Ectodermal cell (in vitro differentiated cells): ENCODE data around the gene TMEM163.

Experiments
- H3K27ac ChIP-seq: 2 replicates; pipeline ENCODE4 v1.7.0; 2013; ENCODE audit warnings: mild to moderate bottlenecking, low read depth, low read length; ENCODE audit not compliant: insufficient read depth, poor library complexity, severe bottlenecking
- H3K27me3 ChIP-seq: 2 replicates; pipeline ENCODE4 v1.7.0; 2013; ENCODE audit warnings: mild to moderate bottlenecking, low read length; ENCODE audit not compliant: insufficient read depth, control insufficient read depth, poor library complexity, severe bottlenecking
- H3K36me3 ChIP-seq: one replicate; pipeline ENCODE4 v1.7.0; 2013; ENCODE audit warnings: low read length; ENCODE audit not compliant: control insufficient read depth, insufficient read depth
- H3K4me1 ChIP-seq: one replicate; pipeline ENCODE4 v1.7.0; 2013; ENCODE audit warnings: low read length; ENCODE audit not compliant: control insufficient read depth, insufficient read depth
- H3K4me3 ChIP-seq: 2 replicates; pipeline ENCODE4 v1.7.0; 2013; ENCODE audit warnings: low read depth, low read length, control low read depth; ENCODE audit not compliant: insufficient read depth
- H3K9me3 ChIP-seq: 2 replicates; pipeline ENCODE4 v1.7.0; 2013; ENCODE audit warnings: mild to moderate bottlenecking, low read length, moderate library complexity; ENCODE audit not compliant: control insufficient read depth
- WGBS, 2 experiments: methylation state at CpG; one replicate each; pipeline ENCODE4 v1.1.7; 2013; ENCODE audit warnings: missing lambda C conversion rate in 2 of 2; 5-methylcytosine and 5-hydroxymethylcytosine counted together

TMEM163 gene

DNA sequence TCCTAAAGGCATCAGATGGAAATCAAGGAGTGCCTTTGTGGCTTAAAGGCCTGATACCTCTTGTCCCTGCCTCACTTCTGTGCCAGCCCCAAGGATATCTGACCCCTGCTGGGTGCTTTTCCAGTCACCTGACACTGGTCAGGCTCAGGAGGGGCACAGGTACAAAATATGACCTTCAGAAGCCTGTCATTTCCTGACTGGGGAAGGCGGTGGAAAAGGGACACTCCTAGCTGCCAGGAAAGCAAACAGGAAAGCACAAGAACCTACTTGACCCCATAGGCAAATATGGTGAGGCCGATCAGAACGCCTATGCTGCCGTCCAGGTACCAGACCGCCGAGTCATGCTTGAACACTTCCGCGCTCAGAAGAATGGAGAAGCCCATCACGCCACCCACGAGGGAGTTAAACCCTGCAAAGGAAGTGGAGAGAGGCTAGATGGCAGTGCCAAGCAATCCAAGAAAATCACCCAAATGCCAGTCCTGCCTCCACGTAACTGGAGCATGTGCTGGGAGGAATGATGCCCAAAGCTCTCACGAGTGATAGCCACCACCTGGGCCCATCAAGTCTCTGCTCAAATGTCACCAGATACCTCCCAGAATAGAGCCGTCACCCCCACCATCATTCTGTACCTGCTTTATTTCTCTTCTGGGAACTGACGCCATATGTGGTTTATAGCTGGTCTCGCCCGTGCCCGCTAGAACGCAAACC, 260.9 kb downstream of the TMEM163 start:
- Histone ChIP-seq H3K9me3 (no peaks in the 10 kb centered on the region), H3K4me3 (no peak overlapping the region), H3K4me1 (peaks cover 5% of the 10 kb centered on the region), H3K36me3 (no peaks in the 10 kb centered on the region), H3K27me3 (no peaks in the 10 kb centered on the region), H3K27ac (no peak overlapping the region)
- WGBS, 2 experiments, result 96% methylated on average over 18 of the region's 18 CpGs

DNA sequence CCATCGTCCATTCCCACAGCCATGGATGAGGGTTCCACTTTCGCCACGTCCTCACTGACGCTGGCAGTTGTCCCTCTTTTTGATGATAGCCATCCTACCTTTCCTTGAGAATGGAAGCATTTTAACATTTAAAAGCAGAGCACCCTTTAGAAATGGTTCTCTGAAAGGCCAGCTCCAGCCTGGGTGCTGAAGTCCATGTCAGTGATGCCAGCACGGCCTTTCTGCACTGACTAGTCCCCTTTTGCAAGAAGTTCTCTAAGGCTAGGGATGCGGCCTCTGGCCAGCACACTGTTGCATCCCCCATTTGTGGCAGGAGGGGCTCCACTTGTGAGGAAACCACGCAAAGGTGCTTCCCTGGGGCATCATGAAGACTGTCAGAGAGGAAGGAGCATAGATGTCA, 261.4 kb downstream of the TMEM163 start:
- peaks cover 5% of the 10 kb centered on the region for H3K4me1 ChIP-seq
- no peak overlapping the region for H3K27ac ChIP-seq
- no peaks in the 10 kb centered on the region for H3K36me3 ChIP-seq
- no peak overlapping the region for H3K4me3 ChIP-seq
- H3K27me3 ChIP-seq, result no peaks in the 10 kb centered on the region
- WGBS, 2 experiments, result 93 to 94% methylated on average over 7 of the region's 7 CpGs
- H3K9me3 ChIP-seq, result no peaks in the 10 kb centered on the region

DNA sequence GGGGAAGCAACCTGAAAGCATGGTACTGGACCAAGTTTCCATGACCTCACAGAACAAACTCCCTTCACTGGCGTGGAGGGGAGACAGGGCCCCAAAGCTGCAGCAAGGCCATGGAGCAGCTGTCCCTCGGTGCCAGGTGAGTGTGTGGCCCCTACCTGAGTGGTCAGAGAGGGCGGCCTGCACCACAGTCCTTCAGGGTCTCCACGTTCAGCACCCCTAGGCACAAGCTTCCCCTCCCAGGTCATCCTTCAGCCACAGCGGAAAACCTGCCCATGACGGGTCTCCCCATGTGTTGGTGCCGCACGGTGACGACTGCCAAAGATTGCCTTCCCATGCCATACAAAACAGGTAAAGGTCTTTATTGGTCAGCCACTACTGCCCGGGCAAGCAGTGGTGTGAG, 263.4 kb downstream of the TMEM163 start:
- no peaks in the 10 kb centered on the region for H3K4me1 ChIP-seq
- WGBS, 2 experiments, result 95 to 96% methylated on average over 10 of the region's 10 CpGs
- no peaks in the 10 kb centered on the region for H3K36me3 ChIP-seq
- H3K27ac ChIP-seq, result no peak overlapping the region
- no peak overlapping the region for H3K4me3 ChIP-seq
- no peaks in the 10 kb centered on the region for H3K27me3 ChIP-seq
- H3K9me3 ChIP-seq, result no peaks in the 10 kb centered on the region

DNA sequence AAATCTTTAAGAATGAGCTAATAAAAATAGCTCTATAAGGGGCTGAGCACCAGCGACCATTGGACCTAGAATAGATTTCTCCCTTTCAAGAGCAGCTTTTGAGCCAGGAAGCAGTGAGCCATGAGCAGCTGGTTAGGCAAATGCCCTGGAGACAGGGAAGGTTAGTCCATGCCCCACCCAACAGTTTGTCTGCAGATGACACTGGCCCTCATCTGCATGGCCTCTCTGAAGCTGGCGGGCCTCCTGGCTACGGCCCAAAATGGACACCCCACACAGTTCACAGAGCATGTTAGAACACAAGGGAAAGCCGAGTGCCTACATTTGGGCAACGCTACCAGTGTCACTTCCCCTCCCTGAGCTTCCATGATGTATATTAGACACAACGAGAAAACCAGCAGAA, 263.9 kb downstream of the TMEM163 start:
- WGBS, 2 experiments, result 90 to 93% methylated on average over 6 of the region's 6 CpGs
- Histone ChIP-seq H3K9me3 (no peaks in the 10 kb centered on the region), H3K27ac (no peak overlapping the region), H3K4me3 (no peak overlapping the region), H3K4me1 (no peaks in the 10 kb centered on the region), H3K36me3 (no peaks in the 10 kb centered on the region), H3K27me3 (no peaks in the 10 kb centered on the region)

DNA sequence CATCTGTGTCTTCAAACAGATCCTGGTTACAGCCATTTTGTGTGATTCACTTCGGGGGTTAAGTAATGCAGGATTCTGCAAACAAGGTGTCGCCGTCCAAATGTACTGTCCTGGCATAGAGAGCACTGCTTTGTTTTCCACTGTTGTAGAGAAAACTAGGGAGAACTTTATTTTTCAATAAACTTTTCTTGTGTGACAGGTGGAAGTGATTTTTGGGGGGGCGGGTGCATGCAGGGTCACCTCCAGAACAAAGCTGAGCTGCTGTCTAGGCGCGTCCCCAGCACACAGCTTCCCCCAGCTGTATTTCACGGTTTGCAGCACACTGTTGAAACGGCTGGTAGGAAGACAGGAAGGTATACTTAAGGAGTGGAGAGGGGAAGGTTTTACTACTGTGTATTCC, 264.4 kb downstream of the TMEM163 start:
- Histone ChIP-seq H3K4me1 (no peaks in the 10 kb centered on the region), H3K9me3 (no peaks in the 10 kb centered on the region), H3K27ac (no peak overlapping the region), H3K27me3 (no peaks in the 10 kb centered on the region), H3K4me3 (no peak overlapping the region), H3K36me3 (no peaks in the 10 kb centered on the region)
- WGBS, 2 experiments, result 91 to 92% methylated on average over 7 to 8 of the region's 8 CpGs

DNA sequence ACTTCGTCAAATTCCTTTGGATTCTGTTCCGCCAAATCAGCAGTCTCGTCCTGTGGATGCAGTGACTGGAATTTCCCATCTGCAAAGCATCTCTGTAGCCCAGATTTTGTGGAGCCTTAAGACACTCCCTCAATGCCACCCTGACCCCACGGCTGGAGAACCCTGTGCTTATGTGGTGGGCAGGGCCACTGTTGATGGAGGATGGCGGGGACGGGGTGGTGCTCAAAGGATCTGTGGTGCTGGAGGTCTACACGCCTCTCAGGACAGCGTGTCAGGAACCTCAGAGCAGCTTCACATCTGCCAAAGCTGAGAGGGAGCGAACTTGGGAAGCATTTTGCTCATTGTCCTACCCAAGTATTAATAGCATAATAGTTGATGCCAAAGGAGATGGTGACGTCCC, 264.8 kb downstream of the TMEM163 start:
- Histone ChIP-seq H3K36me3 (no peaks in the 10 kb centered on the region), H3K4me3 (no peak overlapping the region), H3K27ac (no peak overlapping the region), H3K9me3 (no peaks in the 10 kb centered on the region), H3K4me1 (no peaks in the 10 kb centered on the region), H3K27me3 (no peaks in the 10 kb centered on the region)
- WGBS, 2 experiments, result 87 to 88% methylated on average over 10 of the region's 10 CpGs

DNA sequence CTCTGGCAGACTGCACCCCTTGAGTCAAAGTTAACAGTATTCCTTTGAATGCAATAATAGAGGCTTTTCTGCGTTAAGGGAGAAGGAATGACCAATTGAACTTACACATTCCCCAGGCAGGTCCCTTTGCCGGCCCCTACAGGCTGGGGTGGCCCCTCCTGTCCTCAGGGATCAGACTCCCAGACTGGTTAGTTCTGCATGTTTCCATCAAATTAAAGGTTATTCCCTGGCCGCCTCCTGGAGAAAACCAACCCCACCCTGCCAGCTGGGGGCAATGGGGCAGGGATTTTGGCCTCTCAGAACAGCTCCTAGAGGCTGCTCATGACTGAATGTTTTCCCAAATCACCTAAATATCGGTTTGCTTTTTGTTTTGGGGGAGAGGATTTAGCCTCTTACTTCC, 265.3 kb downstream of the TMEM163 start:
- Histone ChIP-seq H3K9me3 (no peaks in the 10 kb centered on the region), H3K27ac (no peak overlapping the region), H3K4me3 (no peak overlapping the region), H3K4me1 (no peaks in the 10 kb centered on the region), H3K36me3 (no peaks in the 10 kb centered on the region), H3K27me3 (no peaks in the 10 kb centered on the region)
- 88 to 90% methylated on average over 3 to 4 of the region's 4 CpGs for WGBS, 2 experiments

DNA sequence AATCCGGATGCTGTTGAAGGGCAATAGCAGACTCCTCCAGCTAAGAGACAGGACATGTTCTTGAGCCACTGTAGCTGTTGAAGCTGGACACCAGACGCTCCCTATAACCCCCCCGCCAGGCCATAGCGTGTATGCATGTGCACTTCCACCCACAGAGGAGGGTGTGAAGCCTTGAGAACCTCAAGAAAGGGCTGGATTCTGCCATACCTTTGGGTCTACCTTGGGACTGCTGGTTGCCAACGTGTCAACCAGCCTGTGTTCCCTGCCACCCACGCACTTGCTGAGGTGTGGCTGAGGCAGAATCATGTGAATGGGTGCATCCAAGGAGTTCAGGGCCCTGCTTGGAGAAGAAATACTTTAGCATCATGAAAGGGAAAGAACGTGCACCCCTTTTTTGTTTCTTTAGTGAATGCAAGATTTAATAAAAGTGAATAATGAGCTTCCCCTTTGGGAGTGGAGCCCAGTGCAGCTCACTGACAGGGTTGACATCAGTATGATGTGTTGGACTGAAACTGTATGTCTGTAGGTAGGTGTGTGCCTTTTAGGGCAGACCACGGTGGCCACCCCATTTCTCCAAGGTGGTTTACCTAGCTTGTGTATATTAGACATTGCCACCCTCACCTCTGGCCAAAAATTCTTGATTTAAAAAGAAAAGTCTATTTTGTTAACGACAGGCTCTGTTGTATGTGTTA, 266.6 kb downstream of the TMEM163 start:
- Histone ChIP-seq H3K9me3 (no peaks in the 10 kb centered on the region), H3K27ac (no peak overlapping the region), H3K27me3 (no peaks in the 10 kb centered on the region), H3K4me1 (no peaks in the 10 kb centered on the region), H3K4me3 (no peak overlapping the region), H3K36me3 (no peaks in the 10 kb centered on the region)
- WGBS, 2 experiments, result 93 to 94% methylated on average over 8 to 9 of the region's 9 CpGs

DNA sequence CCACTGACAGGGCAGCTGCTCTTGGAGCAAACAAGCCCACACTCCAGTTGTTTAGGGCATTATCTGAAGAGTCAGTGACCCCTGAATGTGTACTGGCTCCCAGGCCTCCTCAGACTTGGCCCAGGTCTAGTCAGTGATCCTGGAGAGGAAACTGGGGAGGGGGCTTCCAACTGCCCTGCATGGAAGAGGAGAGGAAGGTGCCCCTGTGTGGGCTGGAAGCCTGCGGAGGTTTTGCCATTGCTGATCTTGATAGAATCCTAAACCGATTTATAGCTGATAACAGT, 267.5 kb downstream of the TMEM163 start:
- 65 to 71% methylated on average over 2 of the region's 2 CpGs for WGBS, 2 experiments
- no peaks in the 10 kb centered on the region for H3K36me3 ChIP-seq
- H3K27ac ChIP-seq, result no peak overlapping the region
- H3K4me3 ChIP-seq, result no peak overlapping the region
- H3K4me1 ChIP-seq, result no peaks in the 10 kb centered on the region
- no peaks in the 10 kb centered on the region for H3K27me3 ChIP-seq
- no peaks in the 10 kb centered on the region for H3K9me3 ChIP-seq

DNA sequence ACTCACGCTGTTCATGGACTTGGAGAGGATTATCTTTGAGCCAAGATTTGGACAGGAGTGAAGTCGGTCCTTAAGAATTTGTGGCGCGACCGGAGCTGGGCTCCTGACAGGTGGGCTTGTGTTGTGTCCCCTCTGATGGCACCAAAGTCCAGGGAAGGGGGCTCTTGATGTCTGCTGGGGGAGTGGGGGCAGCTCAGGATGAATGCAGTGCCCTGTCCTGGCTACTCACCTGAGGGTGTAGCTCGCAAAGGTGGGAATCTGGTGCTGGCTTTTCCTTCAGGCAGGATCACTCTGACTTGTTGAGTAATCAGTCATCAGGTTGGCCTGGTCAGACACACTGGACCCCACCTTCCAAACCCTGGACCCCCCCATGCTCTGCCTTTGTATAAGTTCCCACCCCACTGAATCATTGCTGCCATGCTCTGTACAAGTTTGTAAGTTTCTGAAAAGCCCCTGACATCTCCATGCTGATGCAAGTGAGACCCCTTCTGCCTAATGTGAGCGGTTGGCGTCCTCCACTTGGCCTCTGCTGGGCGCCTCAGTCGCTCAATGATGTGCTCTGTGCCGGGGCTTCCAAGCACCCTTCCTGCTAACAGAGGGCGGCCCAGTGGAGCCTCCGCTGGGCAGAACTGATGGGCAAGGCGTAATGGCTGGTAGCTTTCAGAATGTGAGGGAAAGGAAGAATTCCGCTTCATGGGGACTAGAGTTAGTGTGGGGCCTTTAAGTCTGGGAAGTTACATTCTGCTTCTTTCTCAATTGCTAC, 268.9 kb downstream of the TMEM163 start:
- no peaks in the 10 kb centered on the region for H3K27me3 ChIP-seq
- H3K9me3 ChIP-seq, result no peaks in the 10 kb centered on the region
- H3K4me1 ChIP-seq, result peaks cover 8% of the 10 kb centered on the region
- WGBS, 2 experiments, result 94 to 96% methylated on average over 15 of the region's 15 CpGs
- no peaks in the 10 kb centered on the region for H3K36me3 ChIP-seq
- H3K4me3 ChIP-seq, result no peak overlapping the region
- H3K27ac ChIP-seq, result no peak overlapping the region
